Measurements from ENCODE around the gene ACVR1. TPM values are rescaled to one million over a fixed set of nuclear protein-coding genes. Genes with fewer than 3 reads are reported as not detected.
A peak's percentile ranks its signal among the peaks of the same experiment; 100 is the strongest.

ACVR1 gene
- total and polyA plus RNA-seq, 3 donors from 2014 or later, result 10.3 to 15.3 (median 14.9) TPM

DNA sequence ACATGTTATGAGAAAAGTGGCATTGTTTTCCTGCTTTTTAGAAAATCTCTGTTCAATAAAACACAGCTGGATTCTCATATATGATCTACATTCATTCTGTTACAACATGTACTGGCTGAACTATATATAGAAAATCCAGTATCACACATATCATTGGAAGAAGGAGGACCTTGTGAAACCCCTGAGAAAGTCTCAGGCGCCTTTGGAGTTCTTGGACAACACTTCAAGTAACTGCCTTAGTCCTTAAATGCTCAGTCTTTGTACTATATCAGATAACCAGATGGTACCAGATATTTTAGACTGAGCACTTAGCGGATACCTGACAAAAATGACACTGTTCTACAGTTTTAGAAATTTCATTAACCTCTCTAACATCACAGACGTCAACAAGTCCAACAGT lies 72.2 kb downstream of the ACVR1 start:
- no peak overlapping the region for H3K4me3 ChIP-seq
- no peaks in the 10 kb centered on the region for H3K9me3 ChIP-seq
- 88 to 93% methylated on average over 3 of the region's 3 CpGs for WGBS, 2 donors
- H3K36me3 ChIP-seq (ENCODE audit: low read depth, missing control alignments), result no peaks in the 10 kb centered on the region
- no peaks in the 10 kb centered on the region for H3K27me3 ChIP-seq
- no peak for DNase-seq
- TF ChIP-seq POLR2A (IDR thresholded peaks at IDR 0.05), result no peak
- TF ChIP-seq CTCF (IDR thresholded peaks at IDR 0.05), result no peak
- H3K4me1 ChIP-seq, result no peaks in the 10 kb centered on the region
- intact Hi-C loops (cut with DNase I; ENCODE audit: low total_unique reads), result no loop called here
- no peak overlapping the region for H3K27ac ChIP-seq

DNA sequence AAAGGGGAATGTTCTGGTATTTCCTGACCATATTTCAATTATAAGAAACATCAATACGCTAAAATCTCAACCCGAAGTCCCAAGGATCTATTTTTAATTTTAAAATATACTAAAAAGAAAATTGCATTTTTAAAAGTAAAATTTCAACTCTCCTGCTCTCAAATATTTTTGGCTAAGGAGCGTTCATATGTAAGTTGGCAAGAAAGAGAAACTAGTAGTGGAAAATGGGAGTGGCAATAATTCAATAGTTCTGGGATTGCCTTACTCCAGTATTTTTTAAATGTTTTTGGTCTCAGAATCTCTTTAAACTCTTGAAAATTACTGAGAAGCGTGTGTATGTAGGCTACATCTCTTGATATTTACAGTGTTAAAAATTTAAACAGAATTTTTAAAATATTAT lies 72.7 kb downstream of the ACVR1 start:
- Histone ChIP-seq H3K4me1 (no peaks in the 10 kb centered on the region), H3K27ac (no peak overlapping the region), H3K9me3 (no peaks in the 10 kb centered on the region), H3K27me3 (no peaks in the 10 kb centered on the region), H3K36me3 (ENCODE audit: low read depth, missing control alignments) (no peaks in the 10 kb centered on the region), H3K4me3 (no peak overlapping the region)
- no peak for DNase-seq
- intact Hi-C loops (cut with DNase I; ENCODE audit: low total_unique reads), result no loop called here
- 64 to 75% methylated on average over 4 of the region's 4 CpGs for WGBS, 2 donors
- TF ChIP-seq CTCF (IDR thresholded peaks at IDR 0.05) (no peak), POLR2A (IDR thresholded peaks at IDR 0.05) (no peak)

- TF ChIP-seq CTCF (IDR thresholded peaks at IDR 0.05), result no peak
- TF ChIP-seq POLR2A (IDR thresholded peaks at IDR 0.05), result no peak
- DNase-seq, result no peak
- Histone ChIP-seq H3K27ac (no peak overlapping the region), H3K9me3 (no peaks in the 10 kb centered on the region), H3K4me3 (no peak overlapping the region), H3K36me3 (ENCODE audit: low read depth, missing control alignments) (no peaks in the 10 kb centered on the region), H3K4me1 (no peaks in the 10 kb centered on the region), H3K27me3 (no peaks in the 10 kb centered on the region)
- WGBS, 2 donors, result 95 to 98% methylated on average over 5 of the region's 5 CpGs
- intact Hi-C loops (cut with DNase I; ENCODE audit: low total_unique reads), result no loop called here
These were observed 75.2 kb downstream of the ACVR1 start for GRCh38 chr2:157800838-157801495.

- TF ChIP-seq CTCF (IDR thresholded peaks at IDR 0.05), result peak in 1 of 3 experiments; percentile 33
- no peak for TF ChIP-seq POLR2A (IDR thresholded peaks at IDR 0.05)
These were observed 83.0 kb downstream of the ACVR1 start for GRCh38 chr2:157793053-157793612.

More at GRCh38 chr2:157793053-157793612, 83.0 kb downstream of the ACVR1 start:
- Histone ChIP-seq H3K4me1 (no peaks in the 10 kb centered on the region), H3K27me3 (no peaks in the 10 kb centered on the region), H3K27ac (no peak overlapping the region), H3K9me3 (no peaks in the 10 kb centered on the region), H3K4me3 (no peak overlapping the region), H3K36me3 (ENCODE audit: low read depth, missing control alignments) (no peaks in the 10 kb centered on the region)
- DNase-seq, result no peak
- intact Hi-C loops (cut with DNase I; ENCODE audit: low total_unique reads), result no loop called here

Measured in testis (tissue), 3 donors.